Trophoblast cell (in vitro differentiated cells and primary cell): ENCODE data around the gene DCTN4.

Source experiments
- DNase-seq, 2 donors: peaks; one replicate each; pipeline ENCODE4 v3.0.0-alpha.2; 2016
- H2AFZ ChIP-seq: 2 replicates; pipeline ENCODE4 v1.6.1; 2013; ENCODE audit warnings: low read length, moderate library complexity, mild to moderate bottlenecking; ENCODE audit not compliant: insufficient read depth, poor library complexity
- H2AK5ac ChIP-seq: 2 replicates; pipeline ENCODE4 v1.6.1; 2013; ENCODE audit warnings: mild to moderate bottlenecking, low read length
- H2BK120ac ChIP-seq: 2 replicates; pipeline ENCODE4 v1.6.1; 2013; ENCODE audit warnings: low read length, mild to moderate bottlenecking, moderate library complexity; ENCODE audit not compliant: insufficient read depth, poor library complexity
- H2BK12ac ChIP-seq: 2 replicates; pipeline ENCODE4 v1.6.1; 2013; ENCODE audit warnings: mild to moderate bottlenecking, low read length, moderate library complexity
- H2BK5ac ChIP-seq: 2 replicates; pipeline ENCODE4 v1.6.1; 2013; ENCODE audit warnings: low read length, low read depth, moderate library complexity, mild to moderate bottlenecking; ENCODE audit not compliant: poor library complexity
- H3K14ac ChIP-seq: 2 replicates; pipeline ENCODE4 v1.6.1; 2013; ENCODE audit warnings: mild to moderate bottlenecking, low read length
- H3K18ac ChIP-seq: 2 replicates; pipeline ENCODE4 v1.6.1; 2013; ENCODE audit warnings: mild to moderate bottlenecking, low read length
- H3K23ac ChIP-seq: 2 replicates; pipeline ENCODE4 v1.6.1; 2013; ENCODE audit warnings: low read length
- H3K27ac ChIP-seq: 2 replicates; pipeline ENCODE4 v1.5.1; 2013; ENCODE audit warnings: low read depth, mild to moderate bottlenecking, inconsistent platforms, low read length, moderate library complexity
- H3K27me3 ChIP-seq: 2 replicates; pipeline ENCODE4 v1.6.1; 2013; ENCODE audit warnings: inconsistent platforms, mild to moderate bottlenecking, low read length, moderate library complexity; ENCODE audit not compliant: insufficient read depth
- H3K36me3 ChIP-seq, 2 experiments: 1 replicate in 1 of 2; 2 replicates in 1 of 2; pipeline ENCODE4 v1.6.1; 2013; ENCODE audit warnings: low read length in 2 of 2, mild to moderate bottlenecking in 2 of 2, moderate library complexity in 1 of 2; ENCODE audit not compliant: insufficient read depth in 2 of 2, control insufficient read depth in 1 of 2
- H3K4ac ChIP-seq: 2 replicates; pipeline ENCODE4 v1.6.1; 2013; ENCODE audit warnings: low read depth, mild to moderate bottlenecking, low read length, moderate library complexity
- H3K4me1 ChIP-seq, 2 experiments: 1 replicate in 1 of 2; 2 replicates in 1 of 2; pipeline ENCODE4 v1.6.1; 2013; ENCODE audit warnings: low read length in 2 of 2, mild to moderate bottlenecking in 2 of 2, moderate library complexity in 1 of 2; ENCODE audit not compliant: insufficient read depth in 2 of 2, control insufficient read depth in 1 of 2
- H3K4me2 ChIP-seq: 2 replicates; pipeline ENCODE4 v1.6.1; 2013; ENCODE audit warnings: inconsistent platforms, mild to moderate bottlenecking, low read length, moderate library complexity
- H3K4me3 ChIP-seq: 2 replicates; pipeline ENCODE4 v1.5.1; 2013; ENCODE audit warnings: mild to moderate bottlenecking, low read depth, low read length, inconsistent platforms
- H3K79me1 ChIP-seq: one replicate; pipeline ENCODE4 v1.6.1; 2013; ENCODE audit warnings: low read length
- H3K79me2 ChIP-seq: 2 replicates; pipeline ENCODE4 v1.6.1; 2013; ENCODE audit warnings: low read length, mild to moderate bottlenecking; ENCODE audit not compliant: control insufficient read depth, insufficient read depth, poor library complexity
- H3K9ac ChIP-seq: 2 replicates; pipeline ENCODE4 v1.6.1; 2013; ENCODE audit warnings: mild to moderate bottlenecking, low read length
- H3K9me3 ChIP-seq: 2 replicates; pipeline ENCODE4 v1.6.1; 2013; ENCODE audit warnings: low read depth, mild to moderate bottlenecking, control low read depth, inconsistent platforms, low read length; ENCODE audit not compliant: insufficient read depth
- H4K12ac ChIP-seq: 2 replicates; pipeline ENCODE4 v1.6.1; 2013; ENCODE audit warnings: low read depth, mild to moderate bottlenecking, low read length, moderate library complexity
- H4K8ac ChIP-seq: 2 replicates; pipeline ENCODE4 v1.6.1; 2013; ENCODE audit warnings: low read depth, mild to moderate bottlenecking, low read length, moderate library complexity
- H4K91ac ChIP-seq: one replicate; pipeline ENCODE4 v1.6.1; 2013; ENCODE audit warnings: low read depth, mild to moderate bottlenecking, low read length, moderate library complexity
- WGBS: extraction: QIAGEN DNeasy Blood & Tissue Kit; methylation state at CpG from one replicate; pipeline ENCODE4 v1.1.7; 2013; ENCODE audit warnings: missing lambda C conversion rate; ENCODE audit not compliant: insufficient read length, insufficient coverage; ENCODE audit errors: extremely low coverage; 5-methylcytosine and 5-hydroxymethylcytosine counted together

The DCTN4 gene

DNA sequence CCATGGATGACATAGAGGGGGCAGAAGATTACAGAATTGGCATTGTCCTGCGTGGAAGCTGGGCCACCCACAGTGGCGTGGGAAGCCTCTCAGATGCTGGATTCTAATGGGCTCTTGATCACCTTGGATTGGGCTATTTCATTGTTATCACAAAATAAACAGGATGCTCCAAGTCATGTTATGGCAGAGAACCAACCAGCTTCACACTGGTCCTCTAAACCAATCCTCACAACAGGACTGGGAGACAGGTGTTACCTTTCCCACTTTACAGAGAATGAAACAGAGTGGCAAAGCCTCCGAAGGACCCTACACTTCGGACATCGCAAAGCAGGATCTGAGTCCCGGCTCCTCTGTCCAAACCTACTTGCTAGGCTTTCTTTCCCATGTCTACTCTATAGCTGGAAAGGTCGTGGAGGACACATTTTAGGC, 19.3 kb upstream of the DCTN4 start:
- Histone ChIP-seq H3K36me3 (no peaks in the 10 kb centered on the region), H4K91ac (peak overlapping the region; percentile 8), H3K4me1 (peaks cover under 1 to 8% of the 10 kb centered on the region in 2 experiments), H4K8ac (peak overlapping the region; percentile 73), H3K4me3 (peak overlapping the region; percentile 72), H3K14ac (no peak overlapping the region), H3K79me2 (no peaks in the 10 kb centered on the region), H3K9me3 (no peaks in the 10 kb centered on the region), H3K9ac (peak overlapping the region; percentile 36), H3K4ac (no peak overlapping the region), H2BK12ac (peak overlapping the region; percentile 21), H4K12ac (no peak overlapping the region), H3K18ac (no peak overlapping the region), H3K27me3 (no peaks in the 10 kb centered on the region), H3K4me2 (peak overlapping the region; percentile 88), H3K23ac (no peak overlapping the region), H2BK5ac (peak overlapping the region; percentile 18), H3K79me1 (peaks cover 5% of the 10 kb centered on the region), H2AK5ac (no peak overlapping the region), H2BK120ac (peak overlapping the region; percentile 8), H3K27ac (no peak overlapping the region), H2AFZ (peak overlapping the region; percentile 89)
- WGBS: no CpG with 5 or more reads among the region's 7 CpGs
- DNase-seq: no peak

DNA sequence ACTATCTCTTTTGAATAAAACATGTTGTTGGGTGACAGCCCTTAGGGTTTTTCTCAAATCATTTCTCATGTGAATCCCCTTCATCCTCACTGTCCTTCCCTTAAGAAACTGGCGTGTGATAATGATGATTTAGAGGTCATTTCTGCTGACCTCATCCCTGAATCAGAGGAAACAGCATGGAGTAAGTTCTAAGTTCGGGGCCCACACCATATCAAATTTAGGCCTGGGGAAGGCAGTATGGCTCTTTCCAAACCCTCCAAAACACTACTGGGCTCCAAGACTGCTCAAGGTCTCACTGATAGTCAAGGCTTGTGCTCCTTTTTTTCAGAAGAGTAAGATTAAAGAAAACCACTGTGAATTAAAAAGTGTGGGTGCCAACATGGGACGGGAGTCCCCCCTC, 18.9 kb upstream of the DCTN4 start:
- Histone ChIP-seq H3K27ac (no peak overlapping the region), H3K4me2 (peak overlapping the region; percentile 88), H3K79me2 (no peaks in the 10 kb centered on the region), H2BK12ac (no peak overlapping the region), H2BK5ac (no peak overlapping the region), H3K9me3 (no peaks in the 10 kb centered on the region), H4K8ac (no peak overlapping the region), H4K91ac (no peak overlapping the region), H3K79me1 (peaks cover 5% of the 10 kb centered on the region), H3K14ac (no peak overlapping the region), H3K27me3 (no peaks in the 10 kb centered on the region), H3K18ac (no peak overlapping the region), H3K4ac (no peak overlapping the region), H3K4me3 (no peak overlapping the region), H3K4me1 (peaks cover 0 to 7% of the 10 kb centered on the region in 2 experiments), H3K36me3 (no peaks in the 10 kb centered on the region), H2BK120ac (no peak overlapping the region), H3K9ac (no peak overlapping the region), H4K12ac (no peak overlapping the region), H2AK5ac (no peak overlapping the region), H3K23ac (no peak overlapping the region), H2AFZ (no peak overlapping the region)
- WGBS: no CpG with 5 or more reads among the region's 3 CpGs
- DNase-seq: no peak

DNA sequence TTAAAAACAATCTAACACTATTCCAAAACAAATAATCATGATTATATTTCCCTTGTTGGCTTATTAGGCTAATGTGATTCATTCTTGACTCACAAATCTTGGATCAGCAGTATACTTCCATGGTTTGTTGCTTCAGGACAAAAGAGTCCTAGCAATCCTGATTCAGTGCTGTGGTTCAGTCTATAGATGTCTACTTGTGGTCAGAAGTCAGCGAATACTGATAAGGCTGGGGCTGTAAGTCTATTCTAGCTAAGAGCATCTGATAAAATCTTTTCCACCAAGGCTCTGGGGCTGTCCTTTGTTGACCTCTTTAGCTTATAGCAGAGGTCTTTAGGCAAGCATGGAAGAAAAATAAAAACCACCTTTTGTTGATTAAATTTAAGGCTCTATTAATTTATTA, 15.3 kb upstream of the DCTN4 start:
- DNase-seq: no peak
- H3K4me1 ChIP-seq: peaks cover 0 to 5% of the 10 kb centered on the region in 2 experiments
- H3K4ac ChIP-seq: no peak overlapping the region
- peak overlapping the region; percentile 56 for H3K23ac ChIP-seq
- H3K4me2 ChIP-seq: no peak overlapping the region
- H3K4me3 ChIP-seq: no peak overlapping the region
- no peak overlapping the region for H2BK12ac ChIP-seq
- H3K79me2 ChIP-seq: no peaks in the 10 kb centered on the region
- H3K14ac ChIP-seq: no peak overlapping the region
- H2BK5ac ChIP-seq: no peak overlapping the region
- H3K27ac ChIP-seq: no peak overlapping the region
- H3K18ac ChIP-seq: no peak overlapping the region
- no peaks in the 10 kb centered on the region for H3K36me3 ChIP-seq
- H2BK120ac ChIP-seq: no peak overlapping the region
- no peak overlapping the region for H4K12ac ChIP-seq
- no CpG with 5 or more reads among the region's 1 CpG for WGBS
- no peak overlapping the region for H4K8ac ChIP-seq
- no peak overlapping the region for H3K9ac ChIP-seq
- no peak overlapping the region for H2AK5ac ChIP-seq
- H3K27me3 ChIP-seq: no peaks in the 10 kb centered on the region
- no peaks in the 10 kb centered on the region for H3K9me3 ChIP-seq
- no peak overlapping the region for H4K91ac ChIP-seq
- H3K79me1 ChIP-seq: peaks cover 5% of the 10 kb centered on the region
- no peak overlapping the region for H2AFZ ChIP-seq

DNA sequence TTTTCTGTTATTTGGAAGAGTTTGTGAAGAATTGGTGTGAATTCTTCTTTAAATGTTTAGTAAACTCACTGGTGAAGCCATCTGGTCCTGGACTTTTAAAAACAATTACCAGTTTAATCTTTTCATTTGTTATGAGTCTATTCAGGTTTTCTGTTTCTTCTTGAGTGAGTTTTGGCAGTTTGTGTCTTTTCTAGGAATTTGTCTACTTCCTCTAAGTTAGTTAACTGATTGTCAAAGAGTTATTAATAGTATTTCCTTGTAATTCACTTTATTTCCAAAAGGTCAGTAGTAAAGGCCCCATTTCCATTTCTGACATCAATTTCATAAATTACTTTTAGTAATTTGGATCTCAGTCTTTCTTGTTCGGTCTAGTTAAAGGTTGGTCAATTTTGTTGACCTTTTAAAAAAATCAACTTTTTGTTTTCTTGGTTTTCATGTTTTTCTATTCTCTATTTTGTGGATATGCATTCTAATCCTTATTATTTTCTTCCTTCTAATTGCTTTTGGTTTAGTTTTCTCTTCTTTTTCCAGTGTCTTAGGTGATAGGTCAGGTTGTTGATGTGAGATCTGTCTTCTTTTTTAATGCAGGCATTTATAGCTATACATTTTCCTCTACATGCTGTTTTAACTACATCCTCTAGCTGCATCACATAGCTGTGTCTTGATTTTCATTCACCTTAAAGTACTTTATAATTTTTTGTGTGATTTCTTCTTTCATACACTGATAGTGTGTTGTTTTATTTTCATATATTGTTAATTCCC, 12.4 kb upstream of the DCTN4 start:
- Histone ChIP-seq H4K12ac (no peak overlapping the region), H2BK5ac (no peak overlapping the region), H3K18ac (no peak overlapping the region), H4K8ac (no peak overlapping the region), H3K79me2 (no peaks in the 10 kb centered on the region), H3K9ac (no peak overlapping the region), H3K36me3 (no peaks in the 10 kb centered on the region), H2AFZ (no peak overlapping the region), H2BK120ac (no peak overlapping the region), H2AK5ac (no peak overlapping the region), H3K4me2 (no peak overlapping the region), H3K4me1 (no peaks in the 10 kb centered on the region), H3K27me3 (no peaks in the 10 kb centered on the region), H3K4ac (no peak overlapping the region), H3K9me3 (no peaks in the 10 kb centered on the region), H3K79me1 (no peaks in the 10 kb centered on the region), H3K27ac (no peak overlapping the region), H3K23ac (no peak overlapping the region), H4K91ac (no peak overlapping the region), H3K14ac (no peak overlapping the region), H2BK12ac (no peak overlapping the region), H3K4me3 (no peak overlapping the region)
- no peak for DNase-seq
- WGBS: no CpG with 5 or more reads among the region's 1 CpG
